ENCODE data around the gene CD244.
"Not testable (repeated sequence)": the region's sequence is repeated elsewhere in the genome, so short reads cannot be mapped to it uniquely, and the experiment has no call there.

Gene CD244

DNA sequence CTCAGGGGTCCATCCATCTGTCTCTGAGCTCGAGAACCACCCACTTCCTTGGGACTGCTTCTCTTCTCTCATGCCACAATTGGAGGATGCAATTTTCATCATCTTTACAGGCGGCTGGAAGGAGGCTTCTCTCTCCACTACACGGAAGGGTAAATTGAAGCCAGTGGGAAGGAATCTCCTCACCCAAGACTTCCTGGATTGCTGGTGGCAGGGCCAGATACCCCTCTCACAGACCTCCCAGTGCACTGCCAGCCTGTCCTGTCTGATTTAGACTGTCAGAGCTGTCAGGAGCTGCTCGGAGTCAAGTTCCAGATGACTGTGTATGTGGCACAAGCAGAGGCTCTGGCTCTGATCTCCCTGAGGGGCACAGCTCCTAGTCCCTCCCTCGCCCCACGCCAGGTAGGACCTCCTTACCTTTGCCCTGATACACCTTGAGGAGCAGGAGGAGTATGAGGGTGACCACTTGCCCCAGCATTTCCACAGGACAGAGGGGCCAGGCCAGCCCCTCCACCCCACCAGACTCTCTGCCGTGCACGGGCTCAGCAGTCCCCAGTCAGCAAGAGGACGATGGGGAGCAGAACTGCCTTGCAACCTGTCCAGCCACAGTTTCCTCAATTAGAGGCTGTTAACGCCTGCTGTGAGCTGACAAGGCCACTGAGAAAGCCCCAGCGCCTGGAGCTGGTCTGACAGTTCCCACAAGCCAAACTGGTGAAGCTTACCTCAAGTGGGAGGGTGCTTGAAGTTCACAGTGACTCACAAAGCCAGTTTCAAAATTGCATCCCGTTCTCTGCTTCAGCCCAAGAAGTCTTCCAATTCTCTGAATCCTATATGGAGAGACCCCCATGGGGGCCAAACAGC lies at the start of gene CD244:
Gene CD244, minus strand, starts transcription at position 685 of the 858 bp plus-strand sequence. Its CDS starts 210 bp downstream, at position 475.
- peak; percentile 28 to 47 for DNase-seq (ENCODE audit: low read depth in 2 of 2)

GRCh38 chr1:160911925-160912324 lies 49.2 kb upstream of the CD244 start:
- no peak for DNase-seq (ENCODE audit: low read depth in 2 of 2)

DNA sequence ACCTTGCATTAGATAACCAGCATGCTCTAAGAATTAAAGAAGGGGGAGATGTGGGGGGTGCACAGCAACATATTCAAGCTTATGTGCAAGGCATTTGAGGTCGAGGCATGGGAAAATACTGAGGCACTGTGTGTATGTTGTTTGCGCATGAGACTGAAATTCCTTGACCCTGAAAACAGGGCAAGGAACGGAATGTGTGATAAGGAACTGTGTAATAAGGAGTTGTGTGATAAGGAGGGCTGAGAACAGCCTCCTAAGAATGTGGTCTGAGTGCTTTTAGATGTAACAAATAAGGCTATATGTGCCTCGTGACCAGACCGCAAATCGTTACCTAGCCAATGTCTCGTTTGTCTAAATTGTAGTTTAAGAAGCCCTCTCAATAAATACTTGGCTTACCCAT lies 48.8 kb upstream of the CD244 start:
- no peak for DNase-seq (ENCODE audit: low read depth in 2 of 2)

DNA sequence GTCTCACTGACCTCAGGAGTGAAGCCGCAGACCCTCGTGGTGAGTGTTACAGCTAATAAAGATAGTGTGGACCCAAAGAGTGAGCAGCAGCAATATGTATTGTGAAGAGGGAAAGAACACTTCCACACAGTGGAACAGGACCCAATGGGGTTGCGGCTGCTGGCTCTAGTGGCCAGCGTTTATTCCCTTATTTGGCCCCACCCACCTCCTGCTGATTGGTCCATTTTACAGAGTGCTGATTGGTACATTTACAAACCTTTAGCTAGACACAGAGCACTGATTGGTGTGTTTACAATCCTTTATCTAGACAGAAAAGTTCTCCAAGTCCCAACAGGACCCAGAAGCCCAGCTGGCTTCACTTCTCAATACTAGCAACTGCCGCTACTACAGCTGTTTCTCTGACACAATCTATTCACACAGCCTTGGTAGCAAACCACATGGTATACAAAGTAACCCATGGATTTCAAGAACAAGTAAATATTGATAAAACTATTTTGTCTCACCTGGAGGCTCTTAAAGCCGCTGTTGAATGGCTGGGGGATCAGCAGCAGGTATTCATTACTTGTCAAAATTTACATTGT lies 47.6 kb upstream of the CD244 start:
- no peak for DNase-seq (ENCODE audit: low read depth in 2 of 2)

- DNase-seq (ENCODE audit: low read depth in 2 of 2) = no peak
Observed at GRCh38 chr1:160907976-160908375, 45.3 kb upstream of the CD244 start.

- no peak for DNase-seq (ENCODE audit: low read depth in 2 of 2)
Observed at GRCh38 chr1:160905617-160905989, 42.9 kb upstream of the CD244 start.

DNA sequence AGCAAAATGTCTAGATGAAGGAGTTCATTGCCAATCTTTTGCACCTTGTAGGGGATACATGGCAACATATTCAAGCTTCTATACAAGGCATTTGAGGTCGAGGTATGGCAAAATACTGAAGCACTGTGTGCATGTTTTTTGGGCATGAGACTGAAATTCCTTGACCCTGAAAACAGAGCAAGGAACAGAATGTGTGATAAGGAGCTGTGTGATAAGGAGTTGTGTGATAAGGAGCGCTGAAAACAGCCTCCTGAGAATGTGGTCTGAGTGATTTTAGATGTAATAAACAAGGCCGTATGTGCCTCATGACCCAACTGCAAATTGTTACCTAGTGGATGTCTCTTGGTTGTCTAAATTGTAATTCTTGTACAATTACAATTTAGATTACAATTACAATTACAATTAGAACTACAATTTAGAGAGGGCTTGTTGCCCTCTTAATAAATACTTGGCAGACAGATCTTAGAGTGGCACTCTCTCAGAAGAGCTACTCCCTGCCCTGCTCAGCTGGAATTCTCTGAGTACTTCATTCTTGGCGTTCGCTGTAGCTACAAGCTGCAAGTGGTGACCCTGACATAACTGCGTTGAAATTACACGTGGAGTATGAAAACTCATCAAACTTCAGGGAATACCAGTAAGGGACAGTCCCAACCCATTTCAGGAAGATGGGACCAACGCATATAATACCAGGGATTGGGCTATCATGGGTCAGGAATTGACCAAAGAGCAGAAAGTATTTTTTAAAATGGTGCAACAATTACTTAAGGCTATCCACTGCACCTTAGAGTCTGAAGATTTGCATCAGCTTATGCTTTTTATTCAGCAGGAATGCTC lies 42.3 kb upstream of the CD244 start:
- DNase-seq (ENCODE audit: low read depth in 2 of 2) = no peak

DNA sequence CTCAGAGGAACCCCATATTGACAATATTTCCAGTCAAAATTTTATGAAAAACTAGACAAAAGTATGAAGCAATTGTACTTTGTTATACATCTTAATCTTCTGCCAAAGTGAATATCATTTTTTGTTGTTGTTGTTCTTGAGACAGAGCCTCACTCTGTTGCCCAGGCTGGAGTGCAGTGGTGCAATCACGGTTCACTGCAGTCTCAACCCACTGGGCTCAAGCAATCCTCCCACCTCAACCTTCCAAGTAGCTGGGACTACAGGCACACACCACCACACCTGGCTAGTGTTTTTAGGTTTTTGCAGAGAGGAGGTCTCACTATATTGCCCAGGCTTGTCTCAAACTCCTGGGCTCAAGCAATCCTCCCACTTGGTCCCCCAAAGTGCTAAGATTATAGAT lies 39.6 kb upstream of the CD244 start:
- not testable (repeated sequence) for DNase-seq (ENCODE audit: low read depth in 2 of 2)

DNA sequence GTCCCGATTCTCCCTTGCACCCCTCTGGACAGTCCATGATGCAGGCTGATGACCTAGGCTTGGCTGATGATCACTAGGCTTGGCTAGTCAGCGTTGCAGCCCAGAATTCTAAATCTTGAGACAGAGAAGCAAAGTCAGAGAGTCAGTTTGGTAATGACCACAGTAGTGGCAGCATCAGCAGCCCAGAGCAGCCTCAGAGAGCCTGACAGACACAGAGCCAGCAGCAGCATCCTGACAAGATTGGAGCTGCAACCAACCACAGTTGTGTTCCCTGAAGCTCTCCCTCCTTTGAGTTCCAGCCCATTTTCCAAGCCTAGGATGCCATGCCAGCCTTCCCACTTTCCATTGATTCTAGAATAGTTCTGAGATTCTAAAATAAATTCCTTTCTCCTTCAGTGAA lies 39.1 kb upstream of the CD244 start:
- DNase-seq (ENCODE audit: low read depth in 2 of 2) = no peak

DNA sequence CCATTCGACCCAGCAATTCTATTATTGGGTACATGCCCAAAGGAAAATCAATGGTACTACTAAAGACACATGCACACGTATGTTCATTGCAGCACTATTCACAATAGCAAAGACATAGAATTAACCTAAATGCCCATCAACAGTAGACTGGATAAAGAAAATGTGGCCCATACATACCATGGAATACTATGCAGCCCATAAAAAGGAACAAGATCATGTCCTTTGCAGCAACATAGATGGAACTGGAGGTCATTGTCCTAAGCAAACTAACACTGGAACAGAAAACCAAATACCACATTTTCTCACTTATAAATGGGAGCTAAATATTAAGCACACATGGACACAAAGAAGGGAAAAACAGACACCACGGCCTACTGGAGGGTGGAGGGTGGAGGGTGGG lies 38.0 kb upstream of the CD244 start:
- DNase-seq (ENCODE audit: low read depth in 2 of 2) = not testable (repeated sequence)

GRCh38 chr1:160894368-160895135 lies 31.9 kb upstream of the CD244 start:
- DNase-seq (ENCODE audit: low read depth in 2 of 2) = not testable (repeated sequence)

GRCh38 chr1:160891474-160891873 lies 28.8 kb upstream of the CD244 start:
- DNase-seq (ENCODE audit: low read depth in 2 of 2) = no peak

GRCh38 chr1:160888926-160889325 lies 26.2 kb upstream of the CD244 start:
- DNase-seq (ENCODE audit: low read depth in 2 of 2) = no peak

GRCh38 chr1:160887071-160887470 lies 24.4 kb upstream of the CD244 start:
- DNase-seq (ENCODE audit: low read depth in 2 of 2) = no peak

DNA sequence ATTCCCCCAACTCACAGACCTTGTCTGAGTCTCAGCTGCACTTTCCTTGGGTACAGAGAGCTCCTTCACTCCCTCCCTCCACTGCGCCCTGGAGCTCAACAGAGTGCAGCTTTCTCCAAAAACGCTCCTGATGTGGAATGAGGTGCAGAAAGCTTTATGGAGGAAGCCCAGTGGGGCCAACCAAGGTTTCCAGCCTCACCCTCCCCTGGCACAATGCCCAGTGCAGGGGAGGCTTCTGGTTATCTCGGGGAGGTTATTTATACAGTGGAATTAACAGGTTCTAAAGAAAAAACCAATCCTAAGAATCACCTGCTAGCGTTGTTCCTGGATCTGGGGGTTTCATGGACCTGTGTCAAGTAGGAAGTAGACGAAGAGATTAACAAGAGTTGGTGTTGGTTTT lies 22.4 kb upstream of the CD244 start, which contains the start of gene ITLN1:
Gene ITLN1, minus strand, starts transcription at position 139 of the 400 bp plus-strand sequence. CDS start 303 bp downstream, outside the sequence.
- DNase-seq (ENCODE audit: low read depth in 2 of 2) = no peak

- no peak for DNase-seq (ENCODE audit: low read depth in 2 of 2)
Observed at GRCh38 chr1:160884579-160884978, 21.9 kb upstream of the CD244 start.

DNA sequence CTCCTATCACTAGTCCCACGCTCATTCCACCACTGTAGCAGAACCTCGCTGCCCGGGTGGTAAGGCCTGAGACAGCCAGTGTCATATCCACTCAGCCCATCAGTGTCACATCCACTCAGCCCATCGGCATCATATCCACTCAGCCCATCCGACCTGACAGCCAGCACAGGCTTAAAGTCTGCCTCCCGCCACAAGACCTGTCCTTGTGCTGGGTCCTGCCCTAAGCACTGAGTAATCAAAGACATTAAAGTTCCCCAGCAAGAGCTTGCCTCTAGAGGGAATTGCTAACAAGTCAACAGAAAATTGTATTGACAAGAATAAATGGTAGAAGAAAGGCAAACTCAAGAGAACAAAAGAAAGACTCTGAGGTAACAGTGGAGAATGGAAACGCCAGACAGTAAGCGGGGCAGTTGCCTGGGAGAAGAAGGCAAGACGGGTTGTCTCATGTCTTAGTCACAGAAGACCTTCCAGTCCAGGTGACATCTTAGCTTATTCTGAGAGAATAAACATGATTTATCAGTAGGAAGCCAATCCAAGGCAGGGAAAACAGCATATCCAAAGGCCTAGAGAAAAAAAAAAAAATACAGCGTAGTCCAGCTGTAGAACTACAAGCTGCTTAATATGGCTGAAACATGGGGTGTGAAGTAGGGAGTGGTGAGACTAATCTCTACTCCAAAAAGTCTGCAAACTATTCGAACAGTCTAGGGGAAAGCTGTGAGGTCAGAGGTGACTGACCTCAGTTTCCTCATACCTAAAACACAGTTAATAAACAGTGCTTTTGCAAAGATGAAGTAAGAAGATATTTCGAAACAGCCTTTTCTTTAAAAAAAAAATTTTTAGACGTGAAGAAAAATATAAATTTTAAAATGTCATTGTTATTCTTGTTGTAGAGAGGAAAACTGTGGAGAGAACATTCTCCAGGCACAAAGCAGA lies 21.2 kb upstream of the CD244 start:
- DNase-seq (ENCODE audit: low read depth in 2 of 2) = no peak

GRCh38 chr1:160882582-160882981 lies 19.9 kb upstream of the CD244 start:
- DNase-seq (ENCODE audit: low read depth in 2 of 2) = no peak

- DNase-seq (ENCODE audit: low read depth in 2 of 2) = not testable (repeated sequence)
Observed at GRCh38 chr1:160881264-160881663, 18.6 kb upstream of the CD244 start.

GRCh38 chr1:160880216-160880615 lies 17.5 kb upstream of the CD244 start:
- DNase-seq (ENCODE audit: low read depth in 2 of 2) = no peak

Measured in stimulated activated CD8-positive, alpha-beta memory T cell treated with anti-CD3 and anti-CD28 coated beads, Interleukin-2, amount 100 ng/mL, for 1 hour (primary cell).